HG03139 (cell line): ENCODE measurements around the gene DHRS2.

Source experiments
- ATAC-seq: cut with Tn5 transposase; IDR thresholded peaks from one replicate; pipeline ENCODE4 v1.9.1; 2021; ENCODE audit not compliant: unreplicated experiment

DHRS2 gene

DNA sequence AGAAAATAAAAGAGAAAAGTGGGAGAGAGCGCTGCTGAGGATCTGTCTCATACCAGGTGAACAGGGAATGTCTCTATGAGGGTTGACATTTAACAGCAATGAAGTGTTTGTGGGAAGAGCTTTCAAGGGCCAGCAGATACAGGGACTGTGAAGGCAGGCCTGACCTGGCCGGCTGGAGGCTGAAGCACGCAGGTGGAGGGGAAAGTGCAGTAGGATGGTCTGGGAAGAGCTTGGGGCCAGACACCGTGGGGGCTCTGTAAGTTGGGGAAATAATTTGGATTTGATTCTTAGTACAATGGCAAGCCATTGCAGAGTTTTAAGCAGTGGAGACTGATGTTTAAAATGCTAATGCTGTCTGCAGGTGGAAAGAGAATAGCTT, 23.8 kb upstream of the DHRS2 start:
- ATAC-seq = no peak

DNA sequence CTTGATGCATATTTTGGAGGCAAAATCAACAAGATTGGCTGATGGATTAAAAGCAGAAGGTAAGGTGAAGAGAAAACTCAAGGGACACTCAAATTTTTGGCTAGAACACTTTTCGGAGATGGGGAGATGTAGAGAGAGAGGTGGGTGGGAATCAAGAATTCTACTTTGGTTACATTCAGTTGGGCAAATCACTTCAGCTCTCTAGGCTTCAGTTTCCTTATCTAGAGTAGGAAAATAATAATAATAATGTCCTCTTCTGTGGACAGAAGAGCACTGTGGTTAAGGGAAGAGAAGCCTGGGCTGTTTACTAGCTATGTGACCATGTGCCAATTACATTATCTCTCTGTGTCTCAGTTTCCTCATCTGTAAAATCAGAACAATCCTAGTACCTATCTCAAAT, 23.4 kb upstream of the DHRS2 start:
- ATAC-seq = no peak

DNA sequence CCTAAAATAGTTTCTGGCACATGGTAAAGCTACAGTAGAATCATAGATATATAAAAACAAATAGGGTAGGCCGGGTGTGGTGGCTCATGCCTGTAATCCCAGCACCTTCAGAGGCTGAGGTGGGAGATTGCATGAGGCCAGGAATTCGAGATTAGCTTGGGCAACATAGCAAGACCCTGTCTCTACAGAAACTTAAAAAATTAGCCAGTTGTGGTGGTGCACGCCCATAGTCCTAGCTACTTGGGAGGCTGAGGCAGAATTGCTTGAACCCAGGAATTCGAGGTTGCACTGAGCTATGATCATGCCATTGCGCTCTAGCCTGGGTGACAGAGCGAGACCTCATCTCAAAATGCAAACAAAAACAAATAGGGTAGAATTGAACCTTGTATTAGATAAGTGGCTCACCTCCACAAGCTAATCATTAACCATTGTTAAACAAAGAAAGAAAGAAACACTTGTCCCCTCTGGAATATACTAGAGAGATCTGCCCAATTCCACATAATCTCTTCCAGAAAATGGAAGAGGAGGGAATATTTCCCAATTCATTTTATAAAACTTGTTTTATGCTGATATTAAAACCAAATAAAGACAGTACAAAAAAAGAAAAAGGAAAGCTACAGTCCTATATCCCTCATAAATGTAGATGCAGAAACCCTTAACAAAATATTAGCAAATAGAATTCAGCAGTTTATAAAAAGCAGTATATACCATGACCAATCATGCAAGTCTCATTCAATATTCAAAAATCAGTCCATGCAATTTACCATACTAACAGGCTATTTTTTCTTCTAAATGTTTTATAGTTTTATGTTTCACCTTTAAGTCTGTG, 22.7 kb upstream of the DHRS2 start:
- no peak for ATAC-seq

DNA sequence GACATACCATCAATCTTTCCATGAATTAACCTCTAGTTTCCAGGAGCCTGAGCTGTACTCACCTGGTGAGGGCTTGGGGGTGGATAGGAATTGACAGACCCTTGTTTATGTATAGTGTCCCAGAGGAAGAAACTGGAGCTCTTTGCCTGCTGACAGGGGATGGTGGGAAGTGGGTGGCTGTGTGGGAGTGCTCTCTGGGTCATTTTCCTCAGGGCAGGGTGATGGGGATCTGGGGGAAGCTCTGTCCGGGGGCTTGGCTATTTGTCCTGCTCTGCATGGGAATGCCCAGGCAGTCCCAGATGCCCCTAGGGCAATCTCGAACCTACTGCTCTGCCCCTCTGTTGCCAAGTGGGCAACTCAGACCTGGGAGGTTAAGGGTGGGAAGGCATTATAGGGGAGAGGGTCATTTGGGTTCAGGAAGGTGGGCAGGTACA, 21.8 kb upstream of the DHRS2 start:
- ATAC-seq = no peak

DNA sequence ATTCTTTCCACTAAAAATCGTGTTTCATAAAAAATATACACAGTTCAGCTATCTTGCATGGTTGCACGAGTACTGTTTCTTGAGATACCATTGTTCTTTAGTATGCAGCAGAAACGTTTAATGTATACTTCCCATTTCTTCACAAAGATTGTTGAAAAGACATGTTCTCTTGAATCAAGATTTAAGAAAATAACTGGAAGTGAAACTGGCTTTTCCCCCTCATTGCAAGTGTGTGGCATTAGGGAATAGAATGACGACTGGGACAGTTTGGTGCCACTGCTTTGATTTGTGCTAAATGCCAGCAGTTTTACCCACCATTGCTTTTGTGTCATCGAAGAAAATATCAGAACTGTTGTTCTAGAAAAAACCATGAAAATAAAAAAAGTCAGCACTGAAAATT, 20.3 kb upstream of the DHRS2 start:
- no peak for ATAC-seq

DNA sequence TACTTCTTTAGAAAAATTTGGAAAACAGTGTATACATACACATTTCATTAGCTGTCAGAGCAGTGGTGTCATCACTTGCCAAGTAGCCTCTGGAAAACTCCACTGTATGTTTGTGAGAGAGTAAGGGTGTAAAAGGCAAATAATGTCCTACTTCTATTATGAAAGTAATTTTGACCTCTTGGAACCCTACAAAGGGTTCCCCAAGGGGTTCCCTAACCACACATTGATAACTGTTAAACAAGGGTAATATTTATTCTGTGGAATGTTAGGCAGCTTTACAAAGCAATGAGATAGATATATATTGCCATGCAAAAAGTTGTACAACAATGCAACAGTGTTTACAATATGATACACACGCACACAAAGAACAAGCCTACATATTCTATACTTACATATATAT, 18.6 kb upstream of the DHRS2 start:
- no peak for ATAC-seq

DNA sequence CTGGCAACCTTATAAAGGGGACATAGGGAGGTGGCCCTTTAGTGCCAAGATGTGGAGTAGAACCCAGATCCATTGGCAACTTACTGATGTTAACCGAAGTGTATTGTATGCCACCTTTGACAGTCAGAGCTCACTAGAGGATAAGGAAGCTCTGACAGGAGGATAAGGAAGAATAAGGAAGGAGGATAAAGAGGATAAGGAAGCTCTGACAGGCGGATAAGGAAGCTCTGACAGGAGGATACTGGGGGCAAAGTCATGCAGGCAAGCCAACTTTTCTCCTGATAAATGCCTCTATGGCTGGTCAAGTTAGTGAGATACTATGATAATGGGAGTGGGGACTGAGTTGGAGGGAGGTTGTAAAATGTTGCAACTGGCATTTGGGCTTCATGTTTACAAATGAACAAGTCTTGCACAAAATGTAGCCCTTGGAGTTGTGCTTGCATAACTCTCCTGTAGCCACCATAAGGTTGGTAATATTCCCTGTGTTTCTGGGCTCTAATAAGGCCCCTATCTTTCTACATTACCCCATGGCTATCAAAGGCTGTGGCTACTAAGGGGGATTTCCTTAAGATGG, 17.7 kb upstream of the DHRS2 start:
- ATAC-seq = no peak

DNA sequence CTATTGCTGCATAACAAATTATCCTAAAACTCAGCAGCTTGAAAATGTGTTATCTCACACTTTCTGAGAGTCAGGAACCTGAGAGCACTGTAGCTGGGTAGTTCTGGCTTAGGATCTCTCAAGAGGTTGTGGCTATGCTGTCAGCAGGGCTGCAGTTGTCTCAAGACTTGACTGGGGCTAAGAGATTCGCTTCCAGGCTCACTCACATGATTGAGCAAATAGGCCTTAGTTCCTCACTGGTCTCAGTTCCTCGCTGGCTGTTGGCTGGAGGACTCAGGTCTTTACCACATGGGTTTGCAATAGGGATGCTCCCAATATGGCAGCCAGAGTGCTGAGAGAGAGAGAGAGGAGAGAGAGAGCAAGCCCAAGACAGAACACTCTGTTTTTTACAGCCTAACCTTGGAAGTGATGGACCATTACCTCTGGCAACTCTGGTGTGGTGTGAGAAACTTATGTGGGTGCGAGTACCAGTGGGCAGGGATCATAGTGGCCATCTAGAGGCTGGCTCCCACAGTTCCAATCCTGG, 15.9 kb upstream of the DHRS2 start:
- no peak for ATAC-seq

DNA sequence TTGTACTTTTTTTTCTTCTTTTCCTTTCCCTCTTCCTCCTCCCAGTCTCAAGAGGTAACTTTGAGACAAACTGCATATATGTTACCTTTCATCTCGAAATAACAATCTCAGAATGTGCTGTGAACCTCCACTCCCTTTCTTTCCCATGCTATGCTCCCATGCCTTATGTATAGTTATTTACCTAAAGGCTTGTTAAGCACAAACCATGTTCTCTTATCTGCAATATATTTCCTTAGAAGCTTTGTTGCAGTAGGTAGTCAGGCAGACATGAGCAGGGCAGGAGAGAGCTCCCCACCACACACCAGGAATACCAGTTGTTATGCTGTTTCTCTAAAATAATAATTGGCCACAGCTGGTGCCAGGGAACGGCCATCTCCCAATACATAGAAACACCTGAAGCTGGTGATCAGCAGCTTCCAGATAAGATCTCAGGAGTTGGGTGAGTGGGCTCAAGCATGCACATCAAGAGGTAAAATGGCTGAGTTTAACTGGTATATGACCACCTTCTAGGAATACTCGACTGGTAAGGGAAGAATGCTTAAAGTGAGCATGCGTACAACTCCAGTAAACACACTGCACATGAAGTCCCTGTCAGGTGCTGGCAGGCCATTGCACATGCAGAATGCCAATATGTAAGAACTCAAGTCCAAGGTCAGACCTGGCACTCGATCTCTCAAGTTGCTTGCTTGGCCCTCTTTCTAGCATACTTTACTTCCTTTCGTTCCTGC, 14.8 kb upstream of the DHRS2 start:
- no peak for ATAC-seq

DNA sequence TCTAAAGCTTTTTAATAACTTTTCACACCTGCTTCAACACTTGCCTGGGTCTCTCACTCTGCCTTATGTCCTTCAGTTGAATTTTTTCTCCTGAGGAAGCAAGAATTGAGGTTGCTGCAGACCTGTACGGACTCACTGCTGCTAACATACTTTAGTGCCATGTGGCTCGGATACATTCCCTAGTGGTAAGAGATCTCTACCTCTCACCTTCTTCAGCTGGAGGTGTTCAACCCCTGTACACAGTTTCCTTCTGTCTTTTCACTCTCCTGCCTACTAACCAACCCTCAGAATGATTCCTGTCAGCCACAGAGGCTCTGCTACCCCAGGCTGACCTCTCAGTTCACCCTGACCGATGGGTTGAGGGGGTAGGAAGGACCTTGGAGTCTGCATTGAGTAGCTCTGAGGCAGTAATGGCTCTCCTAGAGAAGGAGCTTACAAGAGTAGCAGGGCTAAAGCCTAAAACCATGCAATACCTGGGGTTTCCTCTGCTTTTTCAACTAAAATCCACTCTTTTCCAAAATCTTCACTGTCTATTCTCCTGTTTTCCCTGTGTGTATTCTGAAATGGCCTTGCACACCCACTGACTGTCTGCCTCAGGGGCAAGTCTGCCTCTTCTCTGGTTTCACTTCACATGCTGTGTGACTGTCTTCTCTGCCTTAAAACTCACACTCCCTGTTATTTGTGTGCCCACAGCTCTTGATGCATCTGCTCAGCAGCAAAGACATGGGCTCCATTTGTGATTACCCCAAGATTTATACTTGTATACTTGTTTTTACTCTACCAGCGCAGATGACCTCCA, 14.0 kb upstream of the DHRS2 start:
- no peak for ATAC-seq

DNA sequence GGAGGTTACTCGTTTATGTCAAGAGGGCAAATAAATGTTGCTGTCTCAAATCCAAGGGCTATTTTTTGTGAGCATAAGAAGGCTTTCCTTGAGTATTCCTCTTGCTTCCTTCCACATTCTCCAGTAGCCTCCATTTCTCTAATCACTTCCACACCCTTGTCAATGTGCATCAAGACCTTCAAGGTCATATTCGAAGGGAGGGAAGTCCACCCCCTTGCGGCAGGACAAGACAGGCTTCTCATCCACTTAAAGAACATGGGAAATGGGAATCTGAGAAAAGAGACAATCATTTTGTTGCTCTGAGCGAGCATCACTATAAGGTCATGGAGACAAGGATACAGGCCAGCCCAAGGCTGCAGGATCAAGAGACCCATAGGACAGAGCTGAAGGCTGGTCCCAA, 13.2 kb upstream of the DHRS2 start:
- no peak for ATAC-seq

DNA sequence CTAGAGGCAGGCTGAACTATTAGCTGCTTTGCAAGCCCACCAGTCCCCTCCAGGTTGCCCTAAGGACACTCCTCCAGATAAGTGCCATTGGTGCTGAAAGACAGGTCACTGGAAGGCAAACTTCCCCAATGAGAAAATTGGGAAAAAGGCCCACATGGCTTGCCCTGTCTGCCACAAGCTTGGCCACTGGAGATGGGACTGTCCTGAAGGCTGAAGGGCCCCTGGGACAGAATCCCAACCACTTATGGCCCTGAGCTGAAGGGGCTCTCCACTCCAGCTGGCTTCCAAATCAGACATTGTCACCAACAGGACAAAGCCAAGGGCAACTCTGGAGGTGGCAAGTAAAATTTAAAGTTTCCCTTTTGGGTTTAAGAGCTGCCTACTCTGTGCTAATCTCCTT, 12.2 kb upstream of the DHRS2 start:
- no peak for ATAC-seq

DNA sequence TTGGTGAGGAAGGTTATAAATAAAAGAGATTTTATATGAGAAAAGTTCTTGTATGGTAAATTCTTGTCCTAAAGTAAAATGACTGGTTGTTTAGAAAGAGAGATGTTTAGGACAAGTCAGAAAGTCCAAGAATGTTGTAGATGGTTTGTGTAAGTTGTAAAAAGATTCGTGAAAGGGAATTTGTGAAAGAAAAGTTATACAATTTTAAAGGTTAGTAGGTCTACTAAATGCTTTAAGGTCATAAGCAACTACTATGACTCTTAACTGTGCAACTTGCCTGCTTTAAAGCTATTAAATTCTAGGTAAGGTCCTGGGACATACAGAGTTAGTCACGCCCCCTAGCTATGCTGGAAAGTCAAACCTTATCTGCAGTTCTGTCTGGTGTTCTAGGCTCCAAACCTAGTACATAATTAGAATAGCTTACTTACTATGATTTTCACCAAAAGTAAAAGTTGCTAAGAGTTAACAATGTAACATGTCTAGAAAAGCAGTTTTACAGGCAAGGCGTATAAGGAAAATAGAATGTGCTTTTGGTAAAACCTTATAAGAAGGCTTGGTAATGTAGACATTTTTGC, 11.2 kb upstream of the DHRS2 start:
- ATAC-seq = no peak

DNA sequence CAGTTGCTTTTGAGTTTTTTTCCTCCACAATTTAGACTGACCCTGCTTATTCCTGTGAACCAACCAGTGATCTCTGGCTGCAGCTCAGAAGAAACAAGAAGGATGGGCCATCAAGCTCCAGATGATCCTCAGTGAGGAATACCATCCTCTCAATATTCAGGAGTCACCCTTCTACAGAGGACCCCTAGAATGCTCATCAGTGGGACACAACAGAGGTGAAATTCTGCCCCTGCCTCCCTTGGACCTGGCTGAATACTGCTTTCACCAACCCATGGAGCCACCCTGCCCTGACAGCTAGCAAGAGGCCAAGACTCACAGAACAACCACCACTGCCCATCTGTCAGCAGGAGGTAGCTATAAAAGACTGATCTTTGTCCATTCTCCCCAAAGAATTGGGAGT, 9.2 kb upstream of the DHRS2 start:
- no peak for ATAC-seq

DNA sequence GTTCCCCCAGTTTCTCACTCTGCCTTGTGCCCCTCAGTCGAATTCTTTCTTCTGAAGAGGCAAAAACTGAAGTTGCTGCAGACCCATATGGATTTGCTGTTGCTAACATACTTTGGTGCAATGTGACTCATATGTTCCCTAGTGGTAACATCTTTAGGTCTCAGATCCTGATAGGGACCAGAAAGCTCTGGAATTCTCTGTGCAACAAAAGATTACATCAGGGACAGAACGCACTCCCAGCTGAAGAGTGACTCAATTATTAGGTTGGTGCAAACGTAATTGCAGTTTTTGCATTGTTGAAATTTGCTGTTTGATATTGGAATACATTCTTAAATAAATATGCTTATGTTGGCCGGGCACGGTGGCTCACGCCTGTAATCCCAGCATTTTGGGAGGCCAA, 8.2 kb upstream of the DHRS2 start:
- no peak for ATAC-seq

DNA sequence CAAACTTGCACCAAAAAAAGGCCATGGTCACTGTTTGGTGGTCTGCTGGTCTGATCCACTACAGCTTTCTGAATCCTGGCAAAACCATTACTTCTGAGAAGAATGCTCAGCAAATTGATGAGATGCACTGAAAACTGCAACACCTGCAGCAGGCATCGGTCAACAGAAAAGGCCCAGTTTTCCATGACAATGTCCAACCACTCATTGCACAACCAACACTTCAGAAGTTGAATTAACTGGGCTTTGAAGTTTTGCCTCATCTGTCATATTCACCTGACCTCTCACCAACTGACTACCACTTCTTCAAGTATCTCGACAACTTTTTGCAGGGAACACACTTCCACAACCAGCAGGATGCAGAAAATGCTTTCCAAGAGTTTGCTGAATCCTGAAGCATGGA, 7.0 kb upstream of the DHRS2 start:
- ATAC-seq = no peak

DNA sequence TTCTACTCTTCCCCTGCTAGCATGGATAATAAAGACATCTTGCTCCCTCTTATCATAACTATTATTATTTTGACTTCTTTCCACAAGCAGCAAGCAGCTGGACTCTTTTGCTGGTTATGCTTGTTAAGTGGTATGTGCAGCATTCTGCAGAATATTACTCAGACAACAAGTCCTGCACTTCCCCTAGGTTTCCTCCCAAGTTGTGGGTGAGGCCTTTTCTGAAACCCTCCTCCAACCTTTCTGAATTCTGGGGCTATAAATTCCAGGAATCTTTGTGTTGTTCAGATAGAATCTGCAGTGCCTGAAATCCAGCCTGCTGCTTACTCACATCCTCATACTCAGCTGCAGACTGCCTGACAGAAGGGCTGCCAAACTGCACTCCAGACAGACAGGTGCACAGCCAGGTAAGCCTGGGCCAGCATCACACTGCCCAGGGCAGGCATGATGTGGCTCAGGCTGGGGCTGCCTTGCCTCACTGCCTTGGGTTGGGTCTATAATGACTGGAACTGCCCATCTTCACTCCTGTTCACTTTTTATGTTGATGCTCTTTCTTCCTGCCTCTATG, 6.2 kb upstream of the DHRS2 start:
- ATAC-seq = no peak

DNA sequence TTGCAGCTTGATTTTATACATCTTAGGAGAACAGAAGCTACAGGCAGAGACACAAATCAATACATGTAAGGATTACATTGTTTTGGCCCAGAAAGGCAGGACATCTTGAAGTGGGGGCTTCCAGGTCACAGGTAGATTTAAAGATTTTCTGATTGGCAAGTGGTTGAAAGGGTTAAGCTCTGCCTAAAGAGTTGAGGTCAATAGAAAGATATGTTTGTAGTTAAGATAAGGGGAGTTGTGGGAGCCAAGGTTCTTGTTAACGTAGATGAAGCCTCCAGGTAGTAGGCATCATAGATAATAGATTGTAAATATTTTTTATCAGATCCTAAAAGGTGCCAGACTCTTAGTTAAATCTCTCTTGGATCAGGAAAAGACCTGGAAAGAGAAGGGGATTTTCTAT, 5.5 kb upstream of the DHRS2 start:
- ATAC-seq = no peak

DNA sequence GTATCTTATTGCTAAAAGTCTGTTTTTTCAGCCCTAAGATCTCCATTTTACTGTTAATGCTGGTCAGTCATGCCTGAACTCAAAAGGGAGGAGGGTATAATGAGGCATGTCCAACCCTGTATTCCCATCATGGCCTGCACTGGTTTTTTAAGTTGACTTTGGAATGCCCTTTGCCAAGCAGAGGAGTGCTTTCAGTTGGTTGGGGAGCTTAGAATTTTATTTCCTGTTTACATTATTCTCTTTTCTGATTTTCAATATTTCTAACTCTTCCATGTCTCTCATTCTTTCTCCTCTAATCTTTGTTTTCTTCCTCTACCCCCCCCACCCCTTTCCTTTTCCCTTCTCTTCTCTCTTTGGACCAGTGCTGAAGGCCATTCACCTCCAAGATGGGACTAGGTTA, 4.9 kb upstream of the DHRS2 start:
- no peak for ATAC-seq

DNA sequence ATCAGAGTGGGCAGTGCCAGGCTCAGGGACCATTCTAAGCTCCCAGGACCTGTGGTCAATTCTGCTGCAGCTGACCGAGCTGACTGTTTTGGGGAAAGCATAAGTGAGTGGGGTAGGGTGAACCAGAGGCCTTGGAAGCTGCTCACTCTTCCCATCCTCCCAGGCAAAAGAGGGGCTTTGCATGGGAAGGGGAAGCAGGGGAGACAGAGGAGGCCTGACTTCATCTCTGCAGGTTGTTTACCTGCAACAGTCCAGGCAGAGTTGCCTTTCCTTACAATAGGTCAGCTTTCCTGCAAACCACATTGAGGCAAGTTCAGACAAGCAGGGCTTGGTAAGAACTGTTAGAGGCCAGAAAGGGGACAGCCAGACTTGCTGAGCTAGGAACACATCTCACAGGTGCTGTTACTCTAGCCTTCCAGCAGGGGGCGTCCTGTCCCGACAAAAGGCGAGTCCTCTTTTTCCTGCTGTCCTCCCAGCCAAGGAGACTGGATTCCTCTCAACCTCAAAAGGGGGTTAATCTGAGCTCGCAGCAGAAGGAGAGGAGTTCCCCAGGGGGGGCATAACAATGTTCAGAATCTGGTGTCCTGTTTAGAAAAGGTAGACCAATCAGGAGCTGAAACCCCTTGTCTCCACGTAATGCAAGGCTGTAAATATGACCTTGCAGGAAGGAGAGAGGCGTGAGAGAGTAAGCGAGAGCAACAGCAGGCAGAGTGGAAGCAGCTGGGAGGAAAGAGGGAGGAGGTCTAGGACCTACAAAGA, 4.3 kb upstream of the DHRS2 start:
- no peak for ATAC-seq
